HG02884 (cell line): ENCODE results near the gene CSRP3.

Experiments used
- ATAC-seq: cut with Tn5 transposase; IDR thresholded peaks from one replicate; pipeline ENCODE4 v1.9.1; 2021; ENCODE audit warnings: mild to moderate bottlenecking, moderate library complexity; ENCODE audit not compliant: unreplicated experiment

CSRP3 gene

GRCh38 chr11:19191530-19192169 is 10.1 kb downstream of the CSRP3 start:
- ATAC-seq, result no peak

- no peak for ATAC-seq
Measured at GRCh38 chr11:19187833-19188258, 13.9 kb downstream of the CSRP3 start.

GRCh38 chr11:19187114-19187832 is 14.5 kb downstream of the CSRP3 start:
- ATAC-seq, result no peak

GRCh38 chr11:19185516-19186052 is 16.2 kb downstream of the CSRP3 start:
- no peak for ATAC-seq

GRCh38 chr11:19185036-19185435 is 16.7 kb downstream of the CSRP3 start:
- no peak for ATAC-seq

GRCh38 chr11:19183646-19184045 is 18.1 kb downstream of the CSRP3 start:
- no peak for ATAC-seq

GRCh38 chr11:19181531-19182261 is 20.1 kb downstream of the CSRP3 start:
- ATAC-seq, result no peak

- no peak for ATAC-seq
Measured at GRCh38 chr11:19176629-19177186, 25.1 kb downstream of the CSRP3 start.

GRCh38 chr11:19173964-19174638 is 27.7 kb downstream of the CSRP3 start:
- no peak for ATAC-seq

GRCh38 chr11:19173004-19173689 is 28.6 kb downstream of the CSRP3 start:
- ATAC-seq, result no peak

- ATAC-seq, result no peak
Measured at GRCh38 chr11:19168090-19168489, 33.7 kb downstream of the CSRP3 start.

GRCh38 chr11:19164881-19165280 is 36.9 kb downstream of the CSRP3 start:
- no peak for ATAC-seq

- ATAC-seq, result no peak
Measured at GRCh38 chr11:19164230-19164855, 37.4 kb downstream of the CSRP3 start.

GRCh38 chr11:19163617-19164016 is 38.2 kb downstream of the CSRP3 start:
- ATAC-seq, result no peak

- no peak for ATAC-seq
Measured at GRCh38 chr11:19162951-19163505, 38.8 kb downstream of the CSRP3 start.

GRCh38 chr11:19161651-19162050 is 40.1 kb downstream of the CSRP3 start:
- ATAC-seq, result no peak

- no peak for ATAC-seq
Measured at GRCh38 chr11:19160847-19161246, 40.9 kb downstream of the CSRP3 start.

- no peak for ATAC-seq
Measured at GRCh38 chr11:19156892-19157291, 44.9 kb downstream of the CSRP3 start.

GRCh38 chr11:19145319-19145718 is 56.5 kb downstream of the CSRP3 start:
- ATAC-seq, result no peak
